HL-60 (cell line): ENCODE measurements around the gene CD48.

Experiments
- DNase-seq, 2 experiments: peaks; one replicate each; pipeline ENCODE4 v3.0.0-alpha.2; 2010 to 2020; ENCODE audit warnings: low read depth in 1 of 2, low spot score in 1 of 2
- H3K27ac ChIP-seq: fragments of 250-450 bp; sonication (Bioruptor Pico); replicated peaks from 2 replicates; pipeline ENCODE4 v1.5.1; 2020; ENCODE audit warnings: mild to moderate bottlenecking, moderate library complexity
- H3K27me3 ChIP-seq: fragments of 250-450 bp; sonication (Bioruptor Pico); 2 replicates; pipeline ENCODE4 v1.5.1; 2021; ENCODE audit warnings: mild to moderate bottlenecking, moderate library complexity; ENCODE audit not compliant: insufficient read depth, poor library complexity, severe bottlenecking
- H3K4me3 ChIP-seq: replicated peaks from 2 replicates; pipeline ENCODE4 v1.5.1; 2011; ENCODE audit warnings: mild to moderate bottlenecking, control low read depth, low read length; ENCODE audit not compliant: insufficient read depth
- CTCF ChIP-seq: IDR thresholded peaks from one replicate; pipeline ENCODE4 v1.5.1; 2011; ENCODE audit warnings: low read length, control low read depth, inconsistent platforms; ENCODE audit not compliant: insufficient read depth
- GABPA ChIP-seq: IDR thresholded peaks from 2 replicates; pipeline ENCODE4 v1.6.1; 2012; ENCODE audit warnings: low read depth
- POLR2AphosphoS5 ChIP-seq: IDR thresholded peaks from 2 replicates; pipeline ENCODE4 v1.6.1; 2012; ENCODE audit warnings: low read depth
- REST ChIP-seq: IDR thresholded peaks from 2 replicates; pipeline ENCODE4 v1.6.1; 2012; ENCODE audit warnings: low read depth; ENCODE audit not compliant: insufficient replicate concordance
- SPI1 ChIP-seq: IDR thresholded peaks from 2 replicates; pipeline ENCODE4 v1.6.1; 2012; ENCODE audit warnings: low read depth, mild to moderate bottlenecking, borderline replicate concordance

CD48 gene

GRCh38 chr1:160631983-160632625 is 79.5 kb downstream of the CD48 start:
- TF ChIP-seq REST: no peak
- Histone ChIP-seq H3K27me3 (no peaks in the 10 kb centered on the region), H3K4me3 (no peak overlapping the region), H3K27ac (no peak overlapping the region)
- no peak for DNase-seq

GRCh38 chr1:160630523-160631451 is 80.8 kb downstream of the CD48 start:
- TF ChIP-seq REST: no peak
- no peak for TF ChIP-seq GABPA
- peak; percentile 62; the same call in 1 of the 2 replicates for TF ChIP-seq SPI1
- no peak for TF ChIP-seq CTCF
- TF ChIP-seq POLR2AphosphoS5: no peak
- Histone ChIP-seq H3K4me3 (no peak overlapping the region), H3K27ac (no peak overlapping the region), H3K27me3 (no peaks in the 10 kb centered on the region)
- no peak for DNase-seq

GRCh38 chr1:160629286-160630210 is 82.1 kb downstream of the CD48 start:
- DNase-seq: peak in 1 of 2 experiments; percentile 30
- no peak overlapping the region for H3K27ac ChIP-seq
- TF ChIP-seq SPI1 (peak; percentile 64; the same call in 1 of the 2 replicates), POLR2AphosphoS5 (no peak)
- no peak overlapping the region for H3K4me3 ChIP-seq
- H3K27me3 ChIP-seq: no peaks in the 10 kb centered on the region

GRCh38 chr1:160628799-160629263 is 82.8 kb downstream of the CD48 start:
- no peaks in the 10 kb centered on the region for H3K27me3 ChIP-seq
- TF ChIP-seq SPI1: no peak
- TF ChIP-seq REST: no peak
- TF ChIP-seq POLR2AphosphoS5: no peak
- TF ChIP-seq GABPA: no peak
- no peak for TF ChIP-seq CTCF
- H3K4me3 ChIP-seq: no peak overlapping the region
- no peak for DNase-seq
- no peak overlapping the region for H3K27ac ChIP-seq
